H54 (cell line): ENCODE data around the gene RBM39.
A peak's percentile ranks its signal among the peaks of the same experiment; 100 is the strongest.
"Not testable (repeated sequence)": the region's sequence is repeated elsewhere in the genome, so short reads cannot be mapped to it uniquely, and the experiment has no call there.

ENCODE experiments used
- DNase-seq: peaks from one replicate; pipeline ENCODE4 v3.0.0; 2011; ENCODE audit warnings: low spot score, mixed read lengths; ENCODE audit not compliant: insufficient read length
- FAIRE-seq: peaks from 3 replicates; lab custom pipeline; 2011; peaks lifted over from hg19 to GRCh38; lab: Jason Lieb, UNC
- POLR2A ChIP-seq: IDR thresholded peaks from 2 replicates; pipeline ENCODE4 v1.6.1; 2011; ENCODE audit warnings: low read depth, mild to moderate bottlenecking, low read length

Gene RBM39

GRCh38 chr20:35741892-35742740 is at the start of gene RBM39:
RBM39 (minus strand) TSS chr20:35742260; CDS start chr20:35740874, 1,386 bp downstream.
- DNase-seq (peak; percentile 87), FAIRE-seq (peak; percentile 76)
- peak; percentile 92 for TF ChIP-seq POLR2A

- FAIRE-seq, result no peak
- no peak for TF ChIP-seq POLR2A
- no peak for DNase-seq
Observed at GRCh38 chr20:35791821-35792220, 49.8 kb upstream of the RBM39 start.

GRCh38 chr20:35791097-35791496 is 49.0 kb upstream of the RBM39 start:
- FAIRE-seq (no peak), DNase-seq (no peak)
- no peak for TF ChIP-seq POLR2A

GRCh38 chr20:35788796-35789195 is 46.7 kb upstream of the RBM39 start:
- TF ChIP-seq POLR2A, result no peak
- FAIRE-seq (no peak), DNase-seq (no peak)

- FAIRE-seq, DNase-seq: not testable (repeated sequence)
Observed at GRCh38 chr20:35785541-35785940, 43.5 kb upstream of the RBM39 start.

GRCh38 chr20:35783811-35784210 is 41.8 kb upstream of the RBM39 start:
- not testable (repeated sequence) for FAIRE-seq, DNase-seq

- FAIRE-seq, result no peak
- no peak for TF ChIP-seq POLR2A
- DNase-seq, result no peak
Observed at GRCh38 chr20:35776513-35777101, 34.5 kb upstream of the RBM39 start.

GRCh38 chr20:35774391-35774790 is 32.3 kb upstream of the RBM39 start:
- FAIRE-seq (no peak), DNase-seq (no peak)
- no peak for TF ChIP-seq POLR2A

- no peak for FAIRE-seq
- no peak for TF ChIP-seq POLR2A
Observed at GRCh38 chr20:35773154-35773751, 31.2 kb upstream of the RBM39 start.

GRCh38 chr20:35772563-35773058 is 30.6 kb upstream of the RBM39 start:
- no peak for DNase-seq
- no peak for TF ChIP-seq POLR2A
- FAIRE-seq, result no peak

More at GRCh38 chr20:35773154-35773751, 31.2 kb upstream of the RBM39 start:
- no peak for DNase-seq

GRCh38 chr20:35771689-35772562 is 29.9 kb upstream of the RBM39 start, which contains the start of gene PHF20:
PHF20 (plus strand) TSS chr20:35772015; CDS start chr20:35801523, 29,508 bp downstream.
- peak; percentile 86 for TF ChIP-seq POLR2A
- DNase-seq, result peak; percentile 89
- FAIRE-seq, result no peak

GRCh38 chr20:35771367-35771688 is 29.3 kb upstream of the RBM39 start:
- DNase-seq, result no peak
- no peak for FAIRE-seq
- no peak for TF ChIP-seq POLR2A
